ENCODE data around the gene RASAL3. TPM values are rescaled to one million over a fixed set of nuclear protein-coding genes. Genes with fewer than 3 reads are reported as not detected.

RASAL3 gene
- total RNA-seq, 1 donor from 2014 or later: not detected

- Mint-ChIP-seq H3K27me3 (ENCODE audit: unreplicated experiment) (no peaks in the 10 kb centered on the region), H3K9me3 (ENCODE audit: unreplicated experiment) (no peaks in the 10 kb centered on the region), H3K4me3 (ENCODE audit: unreplicated experiment) (no peak overlapping the region), H3K36me3 (ENCODE audit: unreplicated experiment) (peaks cover 34% of the 10 kb centered on the region), H3K27ac (ENCODE audit: unreplicated experiment) (no peak overlapping the region), H3K4me1 (ENCODE audit: unreplicated experiment) (peaks cover 15% of the 10 kb centered on the region)
- DNase-seq (ENCODE audit: extremely low spot score, unreplicated experiment): no peak
- no peak for TF ChIP-seq CTCF (IDR thresholded peaks at IDR 0.05)
Measured at GRCh38 chr19:15426485-15427349, 37.6 kb downstream of the RASAL3 start.

GRCh38 chr19:15425321-15425950 lies 38.9 kb downstream of the RASAL3 start:
- TF ChIP-seq CTCF (IDR thresholded peaks at IDR 0.05): no peak
- H3K9me3 Mint-ChIP-seq (ENCODE audit: unreplicated experiment): no peaks in the 10 kb centered on the region

GRCh38 chr19:15424692-15425272 lies 39.6 kb downstream of the RASAL3 start:
- no peaks in the 10 kb centered on the region for H3K9me3 Mint-ChIP-seq (ENCODE audit: unreplicated experiment)
- DNase-seq (ENCODE audit: extremely low spot score, unreplicated experiment): no peak
- peaks cover 32% of the 10 kb centered on the region for H3K36me3 Mint-ChIP-seq (ENCODE audit: unreplicated experiment)
- TF ChIP-seq CTCF (IDR thresholded peaks at IDR 0.05): no peak
- no peak overlapping the region for H3K27ac Mint-ChIP-seq (ENCODE audit: unreplicated experiment)
- no peaks in the 10 kb centered on the region for H3K27me3 Mint-ChIP-seq (ENCODE audit: unreplicated experiment)
- H3K4me3 Mint-ChIP-seq (ENCODE audit: unreplicated experiment): no peak overlapping the region
- H3K4me1 Mint-ChIP-seq (ENCODE audit: unreplicated experiment): peaks cover 3% of the 10 kb centered on the region

More at GRCh38 chr19:15425321-15425950, 38.9 kb downstream of the RASAL3 start:
- peaks cover 32% of the 10 kb centered on the region for H3K36me3 Mint-ChIP-seq (ENCODE audit: unreplicated experiment)
- no peak overlapping the region for H3K4me3 Mint-ChIP-seq (ENCODE audit: unreplicated experiment)
- DNase-seq (ENCODE audit: extremely low spot score, unreplicated experiment): no peak
- H3K4me1 Mint-ChIP-seq (ENCODE audit: unreplicated experiment): peaks cover 3% of the 10 kb centered on the region
- H3K27ac Mint-ChIP-seq (ENCODE audit: unreplicated experiment): no peak overlapping the region
- no peaks in the 10 kb centered on the region for H3K27me3 Mint-ChIP-seq (ENCODE audit: unreplicated experiment)

GRCh38 chr19:15424121-15424520 lies 40.2 kb downstream of the RASAL3 start:
- Mint-ChIP-seq H3K4me1 (ENCODE audit: unreplicated experiment) (peaks cover 8% of the 10 kb centered on the region), H3K4me3 (ENCODE audit: unreplicated experiment) (no peak overlapping the region), H3K9me3 (ENCODE audit: unreplicated experiment) (no peaks in the 10 kb centered on the region), H3K27ac (ENCODE audit: unreplicated experiment) (no peak overlapping the region), H3K27me3 (ENCODE audit: unreplicated experiment) (no peaks in the 10 kb centered on the region), H3K36me3 (ENCODE audit: unreplicated experiment) (peaks cover 32% of the 10 kb centered on the region)
- TF ChIP-seq CTCF (IDR thresholded peaks at IDR 0.05): no peak
- DNase-seq (ENCODE audit: extremely low spot score, unreplicated experiment): no peak

GRCh38 chr19:15423130-15423529 lies 41.2 kb downstream of the RASAL3 start:
- no peak overlapping the region for H3K27ac Mint-ChIP-seq (ENCODE audit: unreplicated experiment)
- H3K9me3 Mint-ChIP-seq (ENCODE audit: unreplicated experiment): no peaks in the 10 kb centered on the region
- no peak for TF ChIP-seq CTCF (IDR thresholded peaks at IDR 0.05)
- no peaks in the 10 kb centered on the region for H3K27me3 Mint-ChIP-seq (ENCODE audit: unreplicated experiment)
- H3K36me3 Mint-ChIP-seq (ENCODE audit: unreplicated experiment): peaks cover 32% of the 10 kb centered on the region
- H3K4me3 Mint-ChIP-seq (ENCODE audit: unreplicated experiment): no peak overlapping the region
- DNase-seq (ENCODE audit: extremely low spot score, unreplicated experiment): no peak
- H3K4me1 Mint-ChIP-seq (ENCODE audit: unreplicated experiment): peaks cover 8% of the 10 kb centered on the region
